A549 (cell line): ENCODE results near the gene C1orf53. TPM values are rescaled to one million over a fixed set of nuclear protein-coding genes. Genes with fewer than 3 reads are reported as not detected.

ENCODE experiments used
- ATAC-seq, 2 experiments: fragments of 200-7000 bp in 1 of 2; fragments of >200 bp in 1 of 2; cut with Nextera tagmentation in 1 of 2; cut with Tn5 transposase in 1 of 2; 3 replicates each; pipeline versions ENCODE4 v1.8.0 to v1.9.1; 2018 to 2020; ENCODE audit warnings: mild to moderate bottlenecking in 1 of 2, moderate library complexity in 1 of 2
- CTCF ChIA-PET: fragments of 300-600 bp; sonication (Branson Sonifier 250); formaldehyde crosslinking; extraction: SDS; loops from one replicate; lab custom pipeline; 2021; ENCODE audit warnings: antibody characterized with exemption, inconsistent platforms; lab: Yijun Ruan, JAX
- POLR2A ChIA-PET: fragments of 350-600 bp; formaldehyde crosslinking; extraction: SDS; loops from one replicate; lab custom pipeline; 2021; ENCODE audit warnings: antibody characterized with exemption, inconsistent platforms; lab: Yijun Ruan, JAX
- DNase-seq, 2 experiments: peaks; one replicate each; pipeline versions ENCODE4 v3.0.0 to v3.0.0-alpha.2; 2011 to 2016; ENCODE audit warnings: low read depth in 1 of 2, low spot score in 1 of 2
- FAIRE-seq: peaks from 2 replicates; lab custom pipeline; 2011; peaks lifted over from hg19 to GRCh38; lab: Jason Lieb, UNC
- H3K27ac ChIP-seq, 2 experiments: fragments of >200 bp; sonication (Bioruptor Twin); formaldehyde crosslinking; 3 replicates each; pipeline ENCODE4 v1.5.1; 2016 to 2017
- H3K4me1 ChIP-seq: fragments of >200 bp; sonication (Bioruptor Twin); formaldehyde crosslinking; 3 replicates; pipeline ENCODE4 v1.6.1; 2016
- H3K4me2 ChIP-seq: fragments of >200 bp; sonication (Bioruptor Twin); formaldehyde crosslinking; 3 replicates; pipeline ENCODE4 v1.6.1; 2016
- H3K4me3 ChIP-seq: fragments of >200 bp; sonication (Bioruptor Twin); formaldehyde crosslinking; 3 replicates; pipeline ENCODE4 v1.5.1; 2016
- H3K9me3 ChIP-seq: fragments of >200 bp; sonication (Bioruptor Twin); formaldehyde crosslinking; 3 replicates; pipeline ENCODE4 v1.6.1; 2016
- CBX2 ChIP-seq: fragments of 200-600 bp; sonication (generic); IDR thresholded peaks from 2 replicates; pipeline ENCODE4 v1.6.1; 2016; ENCODE audit warnings: low read depth, mild to moderate bottlenecking, borderline replicate concordance
- CEBPB ChIP-seq, 2 experiments: fragments of >200 bp in 1 of 2; sonication (Bioruptor Twin) in 1 of 2; formaldehyde crosslinking in 1 of 2; IDR thresholded peaks; 2 replicates each; pipeline ENCODE4 v1.6.1; 2012 to 2016
- CHD4 ChIP-seq: fragments of 200-600 bp; sonication (generic); IDR thresholded peaks from 2 replicates; pipeline ENCODE4 v1.6.1; 2016; ENCODE audit warnings: antibody characterized with exemption, mild to moderate bottlenecking, borderline replicate concordance
- EHMT2 ChIP-seq: fragments of 200-600 bp; sonication (generic); IDR thresholded peaks from 2 replicates; pipeline ENCODE4 v1.6.1; 2016; ENCODE audit warnings: antibody characterized with exemption, low read depth, mild to moderate bottlenecking, moderate library complexity
- EP300 ChIP-seq, 2 experiments: fragments of >200 bp; sonication (Bioruptor Twin); formaldehyde crosslinking; IDR thresholded peaks; 2 replicates in 1 of 2; 3 replicates in 1 of 2; pipeline ENCODE4 v1.6.1; 2016 to 2017
- FOSB ChIP-seq: fragments of 250-450 bp; sonication (Bioruptor Pico); IDR thresholded peaks from 2 replicates; pipeline ENCODE4 v1.5.0; 2020; ENCODE audit warnings: mild to moderate bottlenecking, moderate library complexity
- HOXB5 ChIP-seq: fragments of 250-450 bp; sonication (Bioruptor Pico); IDR thresholded peaks from 2 replicates; pipeline ENCODE4 v1.5.0; 2020; ENCODE audit warnings: mild to moderate bottlenecking, moderate library complexity
- JUNB ChIP-seq: fragments of >200 bp; sonication (Bioruptor Twin); formaldehyde crosslinking; IDR thresholded peaks from 2 replicates; pipeline ENCODE4 v1.6.1; 2016
- KDM5A ChIP-seq: fragments of 200-600 bp; sonication (generic); IDR thresholded peaks from 2 replicates; pipeline ENCODE4 v1.6.1; 2016; ENCODE audit warnings: antibody characterized with exemption, mild to moderate bottlenecking
- MAZ ChIP-seq: fragments of 150-350 bp; IDR thresholded peaks from 2 replicates; pipeline ENCODE4 v1.6.1; 2014; ENCODE audit warnings: antibody characterized with exemption, low read depth, low read length, borderline replicate concordance
- NFE2L2 ChIP-seq: fragments of 150-350 bp; conservative IDR thresholded peaks from 2 replicates; pipeline ENCODE4 v1.6.1; 2014; ENCODE audit warnings: low read length
- NPAS2 ChIP-seq: fragments of 250-450 bp; sonication (Bioruptor Pico); IDR thresholded peaks from 2 replicates; pipeline ENCODE4 v1.8.0; 2022; ENCODE audit warnings: mild to moderate bottlenecking, moderate library complexity, borderline replicate concordance
- POLR2A ChIP-seq: IDR thresholded peaks from 2 replicates; pipeline ENCODE4 v1.6.1; 2012; ENCODE audit warnings: mild to moderate bottlenecking, low read length
- RARB ChIP-seq: fragments of 250-450 bp; sonication (Bioruptor Pico); IDR thresholded peaks from 2 replicates; pipeline ENCODE4 v1.8.0; 2021; ENCODE audit warnings: mild to moderate bottlenecking, moderate library complexity
- RCOR1 ChIP-seq: fragments of 150-350 bp; IDR thresholded peaks from 2 replicates; pipeline ENCODE4 v1.6.1; 2014; ENCODE audit warnings: antibody characterized with exemption, low read length, low read depth
- RFX5 ChIP-seq: fragments of 450-650 bp; IDR thresholded peaks from 2 replicates; pipeline ENCODE4 v1.7.1; 2014; ENCODE audit warnings: antibody characterized with exemption, mild to moderate bottlenecking, moderate library complexity
- ZC3H11A ChIP-seq: fragments of 450-650 bp; IDR thresholded peaks from 2 replicates; pipeline ENCODE4 v1.6.1; 2014; ENCODE audit warnings: antibody characterized with exemption, mild to moderate bottlenecking
- ZNF302 ChIP-seq: fragments of 250-450 bp; sonication (Bioruptor Pico); IDR thresholded peaks from 2 replicates; pipeline ENCODE4 v1.9.0; 2021; ENCODE audit warnings: inconsistent platforms, mild to moderate bottlenecking, moderate library complexity
- WGBS: methylation state at CpG from one replicate; pipeline ENCODE4 v1.1.6; 2017; ENCODE audit errors: missing lambda C conversion rate; 5-methylcytosine and 5-hydroxymethylcytosine counted together
- polyA plus RNA-seq, 4 experiments: library from polyadenylated mRNA; depleted of rRNA in 3 of 4; stranded (reverse); fragments of >200 nt; fragmentation: RNase III in 1 of 4; extraction: RNeasy Plus Mini Kit Qiagen cat#74134 plus additional on column Dnase treatment in 1 of 4; gene quantifications; 2 replicates in 3 of 4; 3 replicates in 1 of 4; pipeline ENCODE4 v1.2.3, GENCODE V29; 2011 to 2017
- TF ChIP-seq, protein P1 (sequence below): fragments of >200 bp; sonication (Bioruptor Twin); formaldehyde crosslinking; IDR thresholded peaks from 3 replicates; pipeline ENCODE4 v1.6.1; 2016
- TF ChIP-seq, protein P2 (sequence below): fragments of 150-350 bp; IDR thresholded peaks from 2 replicates; pipeline ENCODE4 v1.6.1; 2014; ENCODE audit warnings: low read depth, mild to moderate bottlenecking, low read length
- TF ChIP-seq, protein P3 (sequence below): IDR thresholded peaks from 2 replicates; pipeline ENCODE4 v1.6.1; 2012
- TF ChIP-seq, protein P4 (sequence below): fragments of 250-450 bp; sonication (Bioruptor Pico); IDR thresholded peaks from 2 replicates; pipeline ENCODE4 v1.5.0; 2020; ENCODE audit warnings: low read depth, mild to moderate bottlenecking, moderate library complexity
- TF ChIP-seq, protein P5 (sequence below): fragments of 450-650 bp; IDR thresholded peaks from 2 replicates; pipeline ENCODE4 v1.6.1; 2014; ENCODE audit warnings: antibody characterized with exemption
- TF ChIP-seq, protein P6 (sequence below): IDR thresholded peaks from 2 replicates; pipeline ENCODE4 v1.6.1; 2012

Gene C1orf53
- polyA plus RNA-seq, 2 of the 4 experiments (the other 2 are of a cell fraction): 5.7 to 7.9 TPM

DNA sequence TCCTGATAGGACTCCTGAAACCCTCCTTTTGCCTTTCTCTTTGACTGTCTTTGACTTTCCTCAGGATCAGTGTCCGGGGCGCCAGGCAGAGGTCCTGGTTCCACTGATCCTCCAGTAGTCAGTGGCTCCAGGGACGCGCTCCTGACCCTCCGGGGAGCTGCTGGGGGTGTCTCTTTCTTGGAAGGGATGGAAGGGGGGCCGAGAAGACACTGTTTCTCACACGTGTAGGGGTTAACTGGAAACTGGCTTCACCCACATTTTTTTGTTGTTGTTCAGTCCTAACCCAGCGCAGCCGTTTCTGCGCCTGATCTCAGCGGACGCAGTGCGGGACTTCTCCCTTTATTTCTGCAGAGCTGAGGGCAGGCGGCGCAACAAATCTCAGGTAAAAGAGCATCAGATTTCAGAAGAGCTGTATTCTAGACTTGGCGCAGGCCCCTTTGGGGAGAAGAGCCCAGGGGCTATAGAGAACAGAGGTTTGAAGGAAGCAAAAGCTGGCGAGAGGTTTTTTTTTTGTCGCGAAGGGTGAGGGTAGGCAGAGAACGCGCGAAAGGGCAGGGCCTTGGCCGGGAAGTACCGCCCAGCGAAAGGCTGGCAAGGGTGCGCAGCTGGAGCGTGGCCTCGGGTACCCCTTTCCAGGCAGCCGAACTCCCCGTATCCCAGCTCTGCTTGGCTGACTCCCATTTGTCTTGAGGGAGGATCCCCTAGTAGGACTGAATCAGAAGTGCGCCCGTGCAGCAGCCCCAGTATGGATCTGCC lies 10.5 kb downstream of the C1orf53 start:
- H3K4me1 ChIP-seq: peaks cover 14% of the 10 kb centered on the region; the same call in 2 of the 3 replicates
- no peak overlapping the region for H3K4me2 ChIP-seq
- POLR2A ChIA-PET: no interaction called here
- no peak overlapping the region for H3K27ac ChIP-seq
- DNase-seq (no peak), ATAC-seq (no peak), FAIRE-seq (no peak)
- CTCF ChIA-PET: interaction anchor here (1.5 to 5.5 kb wide), 3 partner anchors 9 to 298 kb away, joined by 5 to 45 read pairs (median 42); partner anchors contain the start of gene C1orf53
- WGBS: 92% methylated on average over 32 of the region's 32 CpGs
- no peaks in the 10 kb centered on the region for H3K9me3 ChIP-seq
- TF ChIP-seq, protein P1, sequence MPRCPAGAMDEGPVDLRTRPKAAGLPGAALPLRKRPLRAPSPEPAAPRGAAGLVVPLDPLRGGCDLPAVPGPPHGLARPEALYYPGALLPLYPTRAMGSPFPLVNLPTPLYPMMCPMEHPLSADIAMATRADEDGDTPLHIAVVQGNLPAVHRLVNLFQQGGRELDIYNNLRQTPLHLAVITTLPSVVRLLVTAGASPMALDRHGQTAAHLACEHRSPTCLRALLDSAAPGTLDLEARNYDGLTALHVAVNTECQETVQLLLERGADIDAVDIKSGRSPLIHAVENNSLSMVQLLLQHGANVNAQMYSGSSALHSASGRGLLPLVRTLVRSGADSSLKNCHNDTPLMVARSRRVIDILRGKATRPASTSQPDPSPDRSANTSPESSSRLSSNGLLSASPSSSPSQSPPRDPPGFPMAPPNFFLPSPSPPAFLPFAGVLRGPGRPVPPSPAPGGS: no peak
- TF ChIP-seq HOXB5 (no peak), RFX5 (no peak), EHMT2 (no peak), POLR2A (no peak), ZC3H11A (no peak), EP300 (IDR thresholded peaks at IDR 0.05) (no peak), RARB (CRISPR knock-in tag) (no peak), MAZ (no peak), JUNB (no peak)
- TF ChIP-seq, protein P2, sequence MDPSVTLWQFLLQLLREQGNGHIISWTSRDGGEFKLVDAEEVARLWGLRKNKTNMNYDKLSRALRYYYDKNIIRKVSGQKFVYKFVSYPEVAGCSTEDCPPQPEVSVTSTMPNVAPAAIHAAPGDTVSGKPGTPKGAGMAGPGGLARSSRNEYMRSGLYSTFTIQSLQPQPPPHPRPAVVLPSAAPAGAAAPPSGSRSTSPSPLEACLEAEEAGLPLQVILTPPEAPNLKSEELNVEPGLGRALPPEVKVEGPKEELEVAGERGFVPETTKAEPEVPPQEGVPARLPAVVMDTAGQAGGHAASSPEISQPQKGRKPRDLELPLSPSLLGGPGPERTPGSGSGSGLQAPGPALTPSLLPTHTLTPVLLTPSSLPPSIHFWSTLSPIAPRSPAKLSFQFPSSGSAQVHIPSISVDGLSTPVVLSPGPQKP: no peak
- TF ChIP-seq, protein P3, sequence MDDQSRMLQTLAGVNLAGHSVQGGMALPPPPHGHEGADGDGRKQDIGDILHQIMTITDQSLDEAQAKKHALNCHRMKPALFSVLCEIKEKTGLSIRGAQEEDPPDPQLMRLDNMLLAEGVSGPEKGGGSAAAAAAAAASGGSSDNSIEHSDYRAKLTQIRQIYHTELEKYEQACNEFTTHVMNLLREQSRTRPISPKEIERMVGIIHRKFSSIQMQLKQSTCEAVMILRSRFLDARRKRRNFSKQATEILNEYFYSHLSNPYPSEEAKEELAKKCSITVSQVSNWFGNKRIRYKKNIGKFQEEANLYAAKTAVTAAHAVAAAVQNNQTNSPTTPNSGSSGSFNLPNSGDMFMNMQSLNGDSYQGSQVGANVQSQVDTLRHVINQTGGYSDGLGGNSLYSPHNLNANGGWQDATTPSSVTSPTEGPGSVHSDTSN: no peak
- TF ChIP-seq, protein P4, sequence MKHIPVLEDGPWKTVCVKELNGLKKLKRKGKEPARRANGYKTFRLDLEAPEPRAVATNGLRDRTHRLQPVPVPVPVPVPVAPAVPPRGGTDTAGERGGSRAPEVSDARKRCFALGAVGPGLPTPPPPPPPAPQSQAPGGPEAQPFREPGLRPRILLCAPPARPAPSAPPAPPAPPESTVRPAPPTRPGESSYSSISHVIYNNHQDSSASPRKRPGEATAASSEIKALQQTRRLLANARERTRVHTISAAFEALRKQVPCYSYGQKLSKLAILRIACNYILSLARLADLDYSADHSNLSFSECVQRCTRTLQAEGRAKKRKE (CRISPR knock-in tag): no peak
- no peak overlapping the region for H3K4me3 ChIP-seq

DNA sequence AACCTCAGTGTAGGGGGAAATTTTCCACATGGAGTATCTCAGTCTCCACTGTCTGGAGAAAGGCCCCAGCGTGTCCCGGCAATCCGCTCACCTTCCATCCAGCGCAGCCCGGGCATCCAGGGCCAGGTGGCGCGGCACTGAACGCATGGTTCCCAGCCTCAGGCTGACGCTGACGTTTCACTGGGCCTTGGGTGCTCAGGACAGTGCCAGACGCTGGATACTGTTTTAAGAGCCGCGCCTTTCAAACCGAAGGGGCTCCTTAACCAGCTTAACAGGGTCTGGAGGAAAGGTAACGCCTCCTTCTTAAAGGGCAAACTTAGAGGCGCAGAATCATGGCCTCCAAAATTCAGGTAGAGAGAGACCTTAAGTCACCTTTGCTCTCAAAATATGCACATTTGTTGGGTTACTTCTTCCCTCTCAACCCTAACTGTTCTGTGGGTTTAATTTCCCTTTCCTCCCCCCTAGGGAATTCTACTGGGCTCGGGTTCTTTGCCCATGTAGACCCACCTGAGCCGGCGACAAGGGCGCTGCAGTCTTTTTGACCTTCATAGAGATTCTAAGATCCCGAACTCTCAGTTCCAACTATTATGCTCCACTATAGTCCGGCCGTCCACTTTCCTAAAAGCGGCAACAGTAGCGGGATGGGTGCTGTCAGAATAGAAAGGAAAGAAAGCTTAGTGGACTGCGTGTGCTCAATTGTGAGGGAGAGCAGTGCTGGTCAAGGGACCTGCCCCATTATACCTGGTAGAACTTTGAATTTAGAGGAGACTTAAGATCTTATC lies 11.3 kb downstream of the C1orf53 start:
- FAIRE-seq: no peak
- ChIA-PET CTCF (interaction anchor here (0.8 to 5.5 kb wide), 5 partner anchors 10 to 298 kb away, joined by 3 to 45 read pairs (median 15); partner anchors contain the start of gene C1orf53), POLR2A (interaction anchor here (1.2 kb wide), 1 partner anchor 11 kb away, joined by 3 read pairs; the partner anchor contains the start of gene C1orf53)
- no peak overlapping the region for H3K27ac ChIP-seq
- no peak overlapping the region for H3K4me2 ChIP-seq
- H3K9me3 ChIP-seq: no peaks in the 10 kb centered on the region
- peaks cover 14% of the 10 kb centered on the region; the same call in 2 of the 3 replicates for H3K4me1 ChIP-seq
- no peak for DNase-seq
- 86% methylated on average over 25 of the region's 26 CpGs for WGBS
- no peak for ATAC-seq
- H3K4me3 ChIP-seq: no peak overlapping the region
- TF ChIP-seq NFE2L2 (no peak), EHMT2 (no peak), MAZ (no peak), CHD4 (no peak), CBX2 (no peak), RCOR1 (no peak), KDM5A (no peak), FOSB (CRISPR knock-in tag) (no peak), NPAS2 (CRISPR knock-in tag) (no peak), CEBPB (IDR thresholded peaks at IDR 0.05) (no peak), ZNF302 (CRISPR knock-in tag) (no peak), ZC3H11A (no peak)
- TF ChIP-seq, protein P1: no peak
- TF ChIP-seq, protein P5, sequence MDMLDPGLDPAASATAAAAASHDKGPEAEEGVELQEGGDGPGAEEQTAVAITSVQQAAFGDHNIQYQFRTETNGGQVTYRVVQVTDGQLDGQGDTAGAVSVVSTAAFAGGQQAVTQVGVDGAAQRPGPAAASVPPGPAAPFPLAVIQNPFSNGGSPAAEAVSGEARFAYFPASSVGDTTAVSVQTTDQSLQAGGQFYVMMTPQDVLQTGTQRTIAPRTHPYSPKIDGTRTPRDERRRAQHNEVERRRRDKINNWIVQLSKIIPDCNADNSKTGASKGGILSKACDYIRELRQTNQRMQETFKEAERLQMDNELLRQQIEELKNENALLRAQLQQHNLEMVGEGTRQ: no peak
- TF ChIP-seq, protein P3: no peak
- TF ChIP-seq, protein P2: no peak
- TF ChIP-seq, protein P6, sequence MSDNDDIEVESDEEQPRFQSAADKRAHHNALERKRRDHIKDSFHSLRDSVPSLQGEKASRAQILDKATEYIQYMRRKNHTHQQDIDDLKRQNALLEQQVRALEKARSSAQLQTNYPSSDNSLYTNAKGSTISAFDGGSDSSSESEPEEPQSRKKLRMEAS: no peak
